PFSK-1 (cell line): ENCODE measurements around the gene TMEM213.

Source experiments
- POLR2AphosphoS5 ChIP-seq: IDR thresholded peaks from 2 replicates; pipeline ENCODE4 v1.6.1; 2012; ENCODE audit warnings: low read depth, mild to moderate bottlenecking, control low read depth, low read length, moderate library complexity
- SIN3A ChIP-seq: IDR thresholded peaks from 2 replicates; pipeline ENCODE4 v1.6.1; 2012; ENCODE audit warnings: mild to moderate bottlenecking, low read length, moderate library complexity, borderline replicate concordance; ENCODE audit not compliant: insufficient read depth

GRCh38 chr7:138867744-138868143, 70.0 kb downstream of the TMEM213 start:
- no peak for TF ChIP-seq POLR2AphosphoS5
- TF ChIP-seq SIN3A = no peak
